ENCODE measurements around the gene ARMS2. TPM values are rescaled to one million over a fixed set of nuclear protein-coding genes. Genes with fewer than 3 reads are reported as not detected.
A peak's percentile ranks its signal among the peaks of the same experiment; 100 is the strongest.

ARMS2 gene
- total RNA-seq, 2 donors from 2014 or later = not detected

GRCh38 chr10:122466951-122467381 is 12.5 kb downstream of the ARMS2 start:
- intact Hi-C loops (cut with DNase I) = loop anchor here in 1 of 2 donors (10.0 kb wide), 1 partner anchor 98 kb away; the partner anchor contains the start of gene DMBT1
- no peak for DNase-seq (ENCODE audit: low spot score)

GRCh38 chr10:122467701-122468100 is 13.2 kb downstream of the ARMS2 start:
- intact Hi-C loops (cut with DNase I) = loop anchor here in 1 of 2 donors (10.0 kb wide), 1 partner anchor 97 kb away; the partner anchor contains the start of gene DMBT1
- no peak for DNase-seq (ENCODE audit: low spot score)

GRCh38 chr10:122468307-122468925 is 14.0 kb downstream of the ARMS2 start:
- DNase-seq (ENCODE audit: low spot score) = no peak
- intact Hi-C loops (cut with DNase I) = loop anchor here in 1 of 2 donors (10.0 kb wide), 1 partner anchor 96 kb away; the partner anchor contains the start of gene DMBT1

GRCh38 chr10:122468926-122469781 is 14.7 kb downstream of the ARMS2 start:
- no peak for DNase-seq (ENCODE audit: low spot score)
- intact Hi-C loops (cut with DNase I) = loop anchor here in 1 of 2 donors (10.0 kb wide), 1 partner anchor 96 kb away; the partner anchor contains the start of gene DMBT1

- no peak for DNase-seq (ENCODE audit: low spot score)
- intact Hi-C loops (cut with DNase I) = loop anchor here in 1 of 2 donors (10.0 kb wide), 1 partner anchor 95 kb away; the partner anchor contains the start of gene DMBT1
Observed at GRCh38 chr10:122469848-122470247, 15.4 kb downstream of the ARMS2 start.

- no peak for DNase-seq (ENCODE audit: low spot score)
- intact Hi-C loops (cut with DNase I) = no loop called here
Observed at GRCh38 chr10:122471531-122472177, 17.2 kb downstream of the ARMS2 start.

- DNase-seq (ENCODE audit: low spot score) = no peak
- intact Hi-C loops (cut with DNase I) = no loop called here
Observed at GRCh38 chr10:122473116-122473515, 18.7 kb downstream of the ARMS2 start.

GRCh38 chr10:122474131-122474818 is 19.8 kb downstream of the ARMS2 start:
- no peak for DNase-seq (ENCODE audit: low spot score)
- intact Hi-C loops (cut with DNase I) = no loop called here

- intact Hi-C loops (cut with DNase I) = no loop called here
- peak; percentile 93 for DNase-seq (ENCODE audit: low spot score)
Observed at GRCh38 chr10:122475100-122475499, 20.6 kb downstream of the ARMS2 start.

GRCh38 chr10:122475591-122476332 is 21.3 kb downstream of the ARMS2 start:
- DNase-seq (ENCODE audit: low spot score) = no peak
- intact Hi-C loops (cut with DNase I) = no loop called here

- DNase-seq (ENCODE audit: low spot score) = no peak
- intact Hi-C loops (cut with DNase I) = no loop called here
Observed at GRCh38 chr10:122476333-122476695, 21.9 kb downstream of the ARMS2 start.

GRCh38 chr10:122477436-122477835 is 23.0 kb downstream of the ARMS2 start:
- DNase-seq (ENCODE audit: low spot score) = no peak
- intact Hi-C loops (cut with DNase I) = no loop called here

GRCh38 chr10:122478971-122479370 is 24.5 kb downstream of the ARMS2 start:
- no peak for DNase-seq (ENCODE audit: low spot score)
- intact Hi-C loops (cut with DNase I) = no loop called here

- intact Hi-C loops (cut with DNase I) = no loop called here
- no peak for DNase-seq (ENCODE audit: low spot score)
Observed at GRCh38 chr10:122480146-122480833, 25.8 kb downstream of the ARMS2 start.

- intact Hi-C loops (cut with DNase I) = no loop called here
- no peak for DNase-seq (ENCODE audit: low spot score)
Observed at GRCh38 chr10:122481296-122482056, 27.0 kb downstream of the ARMS2 start.

- intact Hi-C loops (cut with DNase I) = no loop called here
- no peak for DNase-seq (ENCODE audit: low spot score)
Observed at GRCh38 chr10:122484276-122485060, 30.0 kb downstream of the ARMS2 start.

GRCh38 chr10:122485670-122486069 is 31.2 kb downstream of the ARMS2 start:
- DNase-seq (ENCODE audit: low spot score) = no peak
- intact Hi-C loops (cut with DNase I) = no loop called here
